Measurements from ENCODE around the gene ATP11A. TPM values are rescaled to one million over a fixed set of nuclear protein-coding genes. Genes with fewer than 3 reads are reported as not detected.

ATP11A gene
- total and polyA plus RNA-seq, 9 of the 15 experiments (the other 6 are each of a cell fraction or from before 2014, with no cell fraction given), result 0.38 to 34.2 (median 4.2) TPM

DNA sequence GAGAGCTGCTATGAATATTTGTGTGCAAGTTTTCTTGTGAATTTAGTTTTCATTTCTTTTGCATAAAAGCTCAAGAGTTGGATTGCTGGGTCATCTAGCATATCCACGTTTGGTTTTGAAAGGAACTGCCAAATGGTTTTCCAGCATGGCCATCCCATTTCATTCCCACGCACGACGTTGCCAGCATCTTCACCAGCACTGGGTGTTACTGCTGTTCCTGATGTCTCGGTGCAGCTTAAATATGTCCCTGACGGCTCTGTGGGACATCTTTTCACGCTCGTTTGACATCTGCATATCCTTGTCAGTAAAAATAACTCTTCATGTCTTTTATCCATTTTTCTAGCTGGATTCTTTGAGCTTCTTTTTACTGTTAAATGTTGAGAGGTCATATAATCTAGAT lies 123.7 kb downstream of the ATP11A start:
- in situ Hi-C loops (cut with MboI), result no loop called here
- CTCF ChIA-PET (ENCODE audit: low intra/inter-chr PET ratio), result no interaction called here
- H3K27ac ChIP-seq (ENCODE audit: extremely low read depth, low read depth, low read length), result no peak overlapping the region

DNA sequence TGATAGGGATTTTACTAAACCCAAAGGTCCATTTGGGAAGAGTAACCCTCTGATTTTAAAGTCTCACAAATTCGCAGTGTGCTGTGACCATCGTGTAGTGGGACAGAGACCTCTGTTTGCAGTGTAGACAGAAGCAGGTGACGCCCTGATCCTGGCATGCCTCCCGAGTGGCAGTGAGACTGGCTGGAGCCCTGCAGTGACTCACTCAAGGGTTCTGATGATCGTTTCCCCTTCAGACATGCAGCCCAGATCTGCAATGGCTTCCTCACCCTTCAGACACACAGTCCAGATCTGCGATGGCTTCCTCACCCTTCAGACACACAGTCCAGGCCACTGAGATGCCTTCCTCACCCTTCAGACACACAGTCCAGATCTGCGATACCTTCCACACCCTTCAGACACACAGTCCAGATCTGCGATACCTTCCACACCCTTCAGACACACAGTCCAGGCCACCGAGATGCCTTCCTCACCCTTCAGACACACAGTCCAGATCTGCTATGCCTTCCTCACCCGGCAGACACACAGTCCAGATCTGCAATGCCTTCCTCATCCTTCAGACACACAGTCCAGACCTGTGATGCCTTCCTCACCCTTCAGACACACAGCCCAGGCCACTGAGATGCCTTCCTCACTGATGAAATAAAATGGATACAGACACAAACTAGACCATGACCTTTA lies 125.2 kb downstream of the ATP11A start:
- Histone ChIP-seq H4K20me1 (replicated peaks; ENCODE audit: control insufficient read depth, insufficient read depth, low read length) (no peaks in the 10 kb centered on the region), H3K36me3 (ENCODE audit: control insufficient read depth, insufficient read depth, low read length) (peaks cover 42% of the 10 kb centered on the region; the same call in 2 of the 3 replicates), H3K9me3 (replicated peaks; ENCODE audit: control insufficient read depth, insufficient read depth, low read depth, low read length) (0 out of 2 replicates have a peak, but pooled peaks cover 2% of the 10 kb centered on the region), H3K27me3 (ENCODE audit: control insufficient read depth in 2 of 2, insufficient read depth in 2 of 2, low read length in 2 of 2) (no peaks in the 10 kb centered on the region), H3K4me3 (no peak overlapping the region), H2AFZ (ENCODE audit: low read depth, low read length) (no peak overlapping the region), H3K9me1 (ENCODE audit: control insufficient read depth, insufficient read depth, low read length) (no peaks in the 10 kb centered on the region), H3K4me2 (ENCODE audit: insufficient read depth, low read length) (no peak overlapping the region), H3K27ac (ENCODE audit: extremely low read depth, low read depth, low read length) (no peak overlapping the region), H3K9ac (ENCODE audit: insufficient read depth in 1 of 2, low read depth in 2 of 2, low read length in 2 of 2) (no peak overlapping the region), H3K4me1 (replicated peaks in 1 of 2; ENCODE audit: control insufficient read depth in 2 of 2, insufficient read depth in 2 of 2, low read length in 2 of 2) (no peaks in the 10 kb centered on the region), H3K79me2 (ENCODE audit: control insufficient read depth, insufficient read depth, low read length) (no peaks in the 10 kb centered on the region)
- DNase-seq (ENCODE audit: extremely low read depth in 1 of 4, low spot score in 3 of 4) (no peak), FAIRE-seq (no peak), ATAC-seq (no peak)
- BruUV-seq (replicated peaks), result no TSS peak
- in situ Hi-C loops (cut with MboI) (no loop called here), intact Hi-C loops (cut with micrococcal nuclease) (no loop called here)
- TF ChIP-seq SMAD1 (IDR thresholded peaks at IDR 0.05; ENCODE audit: low read depth, low read length, partially characterized antibody) (no peak), ZNF324 (CRISPR knock-in tag; IDR thresholded peaks at IDR 0.05) (no peak), ZC3H11A (IDR thresholded peaks at IDR 0.05; ENCODE audit: low read depth, low read length) (no peak), NR2F6 (CRISPR knock-in tag; IDR thresholded peaks at IDR 0.05) (no peak)
- TF ChIP-seq, protein P1, sequence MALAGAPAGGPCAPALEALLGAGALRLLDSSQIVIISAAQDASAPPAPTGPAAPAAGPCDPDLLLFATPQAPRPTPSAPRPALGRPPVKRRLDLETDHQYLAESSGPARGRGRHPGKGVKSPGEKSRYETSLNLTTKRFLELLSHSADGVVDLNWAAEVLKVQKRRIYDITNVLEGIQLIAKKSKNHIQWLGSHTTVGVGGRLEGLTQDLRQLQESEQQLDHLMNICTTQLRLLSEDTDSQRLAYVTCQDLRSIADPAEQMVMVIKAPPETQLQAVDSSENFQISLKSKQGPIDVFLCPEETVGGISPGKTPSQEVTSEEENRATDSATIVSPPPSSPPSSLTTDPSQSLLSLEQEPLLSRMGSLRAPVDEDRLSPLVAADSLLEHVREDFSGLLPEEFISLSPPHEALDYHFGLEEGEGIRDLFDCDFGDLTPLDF (CRISPR knock-in tag; IDR thresholded peaks at IDR 0.05), result no peak
- TF ChIP-seq, protein P2, sequence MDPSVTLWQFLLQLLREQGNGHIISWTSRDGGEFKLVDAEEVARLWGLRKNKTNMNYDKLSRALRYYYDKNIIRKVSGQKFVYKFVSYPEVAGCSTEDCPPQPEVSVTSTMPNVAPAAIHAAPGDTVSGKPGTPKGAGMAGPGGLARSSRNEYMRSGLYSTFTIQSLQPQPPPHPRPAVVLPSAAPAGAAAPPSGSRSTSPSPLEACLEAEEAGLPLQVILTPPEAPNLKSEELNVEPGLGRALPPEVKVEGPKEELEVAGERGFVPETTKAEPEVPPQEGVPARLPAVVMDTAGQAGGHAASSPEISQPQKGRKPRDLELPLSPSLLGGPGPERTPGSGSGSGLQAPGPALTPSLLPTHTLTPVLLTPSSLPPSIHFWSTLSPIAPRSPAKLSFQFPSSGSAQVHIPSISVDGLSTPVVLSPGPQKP (CRISPR knock-in tag; IDR thresholded peaks at IDR 0.05), result no peak
- TF ChIP-seq, protein P3, sequence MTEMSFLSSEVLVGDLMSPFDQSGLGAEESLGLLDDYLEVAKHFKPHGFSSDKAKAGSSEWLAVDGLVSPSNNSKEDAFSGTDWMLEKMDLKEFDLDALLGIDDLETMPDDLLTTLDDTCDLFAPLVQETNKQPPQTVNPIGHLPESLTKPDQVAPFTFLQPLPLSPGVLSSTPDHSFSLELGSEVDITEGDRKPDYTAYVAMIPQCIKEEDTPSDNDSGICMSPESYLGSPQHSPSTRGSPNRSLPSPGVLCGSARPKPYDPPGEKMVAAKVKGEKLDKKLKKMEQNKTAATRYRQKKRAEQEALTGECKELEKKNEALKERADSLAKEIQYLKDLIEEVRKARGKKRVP (CRISPR knock-in tag; IDR thresholded peaks at IDR 0.05), result no peak
- WGBS (ENCODE audit: insufficient coverage, low coverage, missing lambda C conversion rate), result 80% methylated on average over 8 of the region's 10 CpGs
- POLR2A ChIA-PET, result no interaction called here
- CTCF ChIA-PET (ENCODE audit: low intra/inter-chr PET ratio), result no interaction called here

More for the DNA sequence above, 123.7 kb downstream of the ATP11A start:
- H3K9me3 ChIP-seq (replicated peaks; ENCODE audit: control insufficient read depth, insufficient read depth, low read depth, low read length), result 0 out of 2 replicates have a peak, but pooled peaks cover 2% of the 10 kb centered on the region
- ATAC-seq (no peak), DNase-seq (ENCODE audit: extremely low read depth in 1 of 4, low spot score in 3 of 4) (no peak), FAIRE-seq (no peak)
- H3K9ac ChIP-seq (ENCODE audit: insufficient read depth in 1 of 2, low read depth in 2 of 2, low read length in 2 of 2), result no peak overlapping the region
- H3K79me2 ChIP-seq (ENCODE audit: control insufficient read depth, insufficient read depth, low read length), result no peaks in the 10 kb centered on the region
- POLR2A ChIA-PET, result no interaction called here
- no peaks in the 10 kb centered on the region for H3K4me1 ChIP-seq (replicated peaks in 1 of 2; ENCODE audit: control insufficient read depth in 2 of 2, insufficient read depth in 2 of 2, low read length in 2 of 2)
- no peak overlapping the region for H3K4me2 ChIP-seq (ENCODE audit: insufficient read depth, low read length)
- no peaks in the 10 kb centered on the region for H4K20me1 ChIP-seq (replicated peaks; ENCODE audit: control insufficient read depth, insufficient read depth, low read length)
- H2AFZ ChIP-seq (ENCODE audit: low read depth, low read length), result no peak overlapping the region
- no peak overlapping the region for H3K4me3 ChIP-seq
- no peaks in the 10 kb centered on the region for H3K9me1 ChIP-seq (ENCODE audit: control insufficient read depth, insufficient read depth, low read length)
- TF ChIP-seq, protein P4, sequence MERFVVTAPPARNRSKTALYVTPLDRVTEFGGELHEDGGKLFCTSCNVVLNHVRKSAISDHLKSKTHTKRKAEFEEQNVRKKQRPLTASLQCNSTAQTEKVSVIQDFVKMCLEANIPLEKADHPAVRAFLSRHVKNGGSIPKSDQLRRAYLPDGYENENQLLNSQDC (CRISPR knock-in tag; IDR thresholded peaks at IDR 0.05), result no peak
- TF ChIP-seq ZNF184 (CRISPR knock-in tag; IDR thresholded peaks at IDR 0.05) (peak; percentile 76), PYGO2 (tag; IDR thresholded peaks at IDR 0.05) (no peak), ZNF197 (CRISPR knock-in tag; IDR thresholded peaks at IDR 0.05; ENCODE audit: low read depth) (no peak)
- WGBS (ENCODE audit: insufficient coverage, low coverage, missing lambda C conversion rate), result 94% methylated on average over 8 of the region's 8 CpGs
- peaks cover 32% of the 10 kb centered on the region; the same call in 2 of the 3 replicates for H3K36me3 ChIP-seq (ENCODE audit: control insufficient read depth, insufficient read depth, low read length)
- no TSS peak for BruUV-seq (replicated peaks)
- intact Hi-C loops (cut with micrococcal nuclease), result no loop called here
- H3K27me3 ChIP-seq (ENCODE audit: control insufficient read depth in 2 of 2, insufficient read depth in 2 of 2, low read length in 2 of 2), result no peaks in the 10 kb centered on the region
